ENCODE data around the gene PLCL2.

DNA sequence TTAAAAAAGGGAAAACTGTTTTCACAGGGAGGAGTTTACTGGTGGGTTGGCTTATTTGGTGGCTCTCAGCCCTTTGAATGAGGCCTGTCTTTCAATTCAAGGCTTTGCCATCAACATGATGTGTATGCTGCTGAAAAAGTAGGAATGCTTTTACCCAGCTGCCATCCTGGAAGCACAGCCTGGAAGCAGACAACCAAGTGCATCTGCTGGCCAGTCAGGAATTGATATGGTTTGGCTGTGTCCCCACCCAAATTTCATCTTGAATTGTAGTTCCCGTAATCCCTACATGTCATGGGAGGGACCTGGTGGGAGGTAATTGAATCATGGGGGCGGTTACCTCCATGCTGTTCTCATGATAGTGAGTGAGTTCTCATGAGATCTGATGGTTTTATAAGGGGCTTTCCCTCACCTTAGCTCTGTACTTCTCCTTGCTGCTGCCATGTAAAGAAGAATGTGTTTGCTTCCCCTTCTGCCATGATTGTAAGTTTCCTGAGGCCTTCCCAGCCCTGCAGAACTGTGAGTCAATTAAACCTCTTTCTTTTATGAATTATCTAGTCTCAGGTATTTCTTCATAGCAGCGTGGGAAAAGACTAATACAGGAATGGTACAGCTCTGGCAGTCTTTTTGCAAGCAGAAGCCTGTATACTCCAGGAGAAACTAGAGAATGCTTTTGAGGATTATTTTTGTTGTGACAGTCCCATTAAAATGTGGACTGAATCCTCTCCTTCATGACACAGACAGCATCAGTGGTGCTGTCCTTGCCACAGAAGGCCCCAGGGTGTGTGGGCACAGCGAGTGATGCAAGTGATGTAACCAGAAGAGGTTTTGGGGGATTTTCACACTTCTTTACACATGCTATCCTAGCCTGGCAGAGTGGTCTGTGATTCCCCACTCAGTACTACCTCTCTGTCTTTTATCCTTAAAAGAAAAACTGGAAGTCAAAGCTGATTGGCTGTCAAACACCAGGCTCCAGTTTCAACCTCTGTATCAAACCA lies 20.0 kb downstream of the PLCL2 start:
- TF ChIP-seq, protein P1, sequence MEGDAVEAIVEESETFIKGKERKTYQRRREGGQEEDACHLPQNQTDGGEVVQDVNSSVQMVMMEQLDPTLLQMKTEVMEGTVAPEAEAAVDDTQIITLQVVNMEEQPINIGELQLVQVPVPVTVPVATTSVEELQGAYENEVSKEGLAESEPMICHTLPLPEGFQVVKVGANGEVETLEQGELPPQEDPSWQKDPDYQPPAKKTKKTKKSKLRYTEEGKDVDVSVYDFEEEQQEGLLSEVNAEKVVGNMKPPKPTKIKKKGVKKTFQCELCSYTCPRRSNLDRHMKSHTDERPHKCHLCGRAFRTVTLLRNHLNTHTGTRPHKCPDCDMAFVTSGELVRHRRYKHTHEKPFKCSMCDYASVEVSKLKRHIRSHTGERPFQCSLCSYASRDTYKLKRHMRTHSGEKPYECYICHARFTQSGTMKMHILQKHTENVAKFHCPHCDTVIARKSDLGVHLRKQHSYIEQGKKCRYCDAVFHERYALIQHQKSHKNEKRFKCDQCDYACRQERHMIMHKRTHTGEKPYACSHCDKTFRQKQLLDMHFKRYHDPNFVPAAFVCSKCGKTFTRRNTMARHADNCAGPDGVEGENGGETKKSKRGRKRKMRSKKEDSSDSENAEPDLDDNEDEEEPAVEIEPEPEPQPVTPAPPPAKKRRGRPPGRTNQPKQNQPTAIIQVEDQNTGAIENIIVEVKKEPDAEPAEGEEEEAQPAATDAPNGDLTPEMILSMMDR (IDR thresholded peaks at IDR 0.05) = no peak
- TF ChIP-seq POLR2A (IDR thresholded peaks at IDR 0.05) = no peak

All from body of pancreas (tissue), 4 donors.